Measurements from ENCODE around the gene IDE.
"Not testable (repeated sequence)": the region's sequence is repeated elsewhere in the genome, so short reads cannot be mapped to it uniquely, and the experiment has no call there.

The IDE gene

DNA sequence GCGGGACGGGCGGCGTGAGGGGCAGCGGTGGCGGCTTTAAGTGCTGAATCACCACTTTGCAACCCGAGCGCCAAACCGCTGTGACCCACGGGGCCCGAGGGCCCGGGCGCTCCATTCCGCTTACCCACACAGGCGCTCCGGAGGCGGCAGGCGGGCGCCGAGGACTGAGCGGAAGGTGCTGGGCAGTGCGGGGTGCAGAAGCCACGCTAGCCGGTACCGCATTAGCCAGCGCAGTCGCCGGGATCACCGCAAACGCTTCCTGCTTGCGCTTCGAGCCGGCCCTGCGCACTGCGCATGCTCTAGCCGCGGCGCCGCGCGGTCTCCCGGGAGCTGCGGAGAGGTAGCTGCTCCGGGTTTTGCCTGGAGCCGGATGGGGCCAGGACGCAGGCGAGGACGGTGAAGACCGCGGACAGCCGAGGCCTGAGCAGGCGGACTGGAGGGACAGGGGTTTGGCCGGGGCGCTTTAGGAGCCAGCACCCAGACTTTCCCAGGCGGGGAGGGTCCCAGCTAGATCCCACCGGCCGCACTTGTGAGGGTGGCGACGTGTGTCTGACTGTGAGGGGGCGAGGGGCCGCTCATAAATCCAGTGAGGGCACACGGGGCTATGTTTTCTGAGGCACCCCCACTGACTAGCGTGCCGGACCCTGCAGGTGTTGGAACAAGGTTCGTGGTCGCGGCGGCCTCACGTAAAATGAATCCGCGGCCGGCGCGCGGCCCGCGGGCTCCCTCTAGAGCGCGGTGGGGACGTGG, at the start of gene IDE:
IDE (minus strand) TSS at position 296 of the 750 bp plus-strand sequence; CDS start at position 222, 74 bp downstream.
- peak; percentile 70 to 75 (median 70) for DNase-seq (ENCODE audit: low read depth in 2 of 3, low spot score in 2 of 3)

GRCh38 chr10:92619368-92619767, 45.5 kb upstream of the IDE start:
- DNase-seq (ENCODE audit: low read depth in 2 of 3, low spot score in 2 of 3): no peak

GRCh38 chr10:92615515-92615914, 41.6 kb upstream of the IDE start:
- DNase-seq (ENCODE audit: low read depth in 2 of 3, low spot score in 2 of 3): no peak

- DNase-seq (ENCODE audit: low read depth in 2 of 3, low spot score in 2 of 3): no peak
These were observed 30.9 kb upstream of the IDE start for GRCh38 chr10:92604841-92605240.

- DNase-seq (ENCODE audit: low read depth in 2 of 3, low spot score in 2 of 3): no peak
These were observed 24.4 kb upstream of the IDE start for GRCh38 chr10:92598321-92598720.

GRCh38 chr10:92595505-92595904, 21.6 kb upstream of the IDE start:
- no peak for DNase-seq (ENCODE audit: low read depth in 2 of 3, low spot score in 2 of 3)

DNA sequence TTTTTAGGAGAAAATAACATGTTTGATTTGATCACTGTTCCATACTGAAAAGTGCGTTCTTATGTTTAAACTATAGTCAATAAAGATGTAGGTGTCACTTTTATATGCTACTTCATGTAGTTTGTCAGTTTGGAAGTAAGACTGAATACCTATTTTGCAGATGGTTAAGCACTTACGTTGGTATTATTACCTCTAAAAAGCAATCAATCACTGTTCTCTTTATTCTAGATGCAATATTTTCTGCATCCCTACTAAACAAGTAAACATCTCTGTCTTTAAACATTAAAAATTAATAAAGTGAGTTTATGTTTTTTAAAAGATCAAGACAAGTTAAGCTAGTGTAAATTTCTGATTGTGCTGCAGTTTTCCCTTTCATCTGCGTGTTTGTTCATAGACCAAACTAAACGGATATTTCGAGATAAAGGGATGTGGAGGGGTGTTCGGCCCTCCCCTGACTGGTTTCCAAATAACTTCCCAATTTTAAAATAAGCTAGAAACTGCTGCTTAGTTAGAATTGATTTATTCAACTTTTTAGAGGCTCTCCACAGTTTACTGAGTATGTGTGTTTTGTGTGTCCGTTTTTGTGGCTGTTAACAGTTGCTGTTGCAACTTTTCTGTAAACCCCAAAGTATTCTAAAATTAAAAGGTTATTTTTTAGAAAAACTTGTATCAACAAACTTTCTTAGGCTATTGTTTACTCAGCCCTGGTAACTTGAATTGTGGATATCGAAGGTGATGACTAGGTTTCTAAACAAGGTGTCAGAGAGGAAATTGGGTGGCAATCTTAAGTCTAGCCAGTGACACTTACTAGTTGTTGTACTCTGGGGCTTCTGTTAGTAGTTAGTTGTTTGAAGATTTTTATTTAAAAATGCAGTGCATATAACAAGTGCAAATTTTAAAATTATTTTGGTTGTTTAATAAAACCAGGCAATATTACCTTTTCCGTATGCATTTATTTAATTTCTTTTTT, 20.0 kb upstream of the IDE start:
- DNase-seq (ENCODE audit: low read depth in 2 of 3, low spot score in 2 of 3): no peak

DNA sequence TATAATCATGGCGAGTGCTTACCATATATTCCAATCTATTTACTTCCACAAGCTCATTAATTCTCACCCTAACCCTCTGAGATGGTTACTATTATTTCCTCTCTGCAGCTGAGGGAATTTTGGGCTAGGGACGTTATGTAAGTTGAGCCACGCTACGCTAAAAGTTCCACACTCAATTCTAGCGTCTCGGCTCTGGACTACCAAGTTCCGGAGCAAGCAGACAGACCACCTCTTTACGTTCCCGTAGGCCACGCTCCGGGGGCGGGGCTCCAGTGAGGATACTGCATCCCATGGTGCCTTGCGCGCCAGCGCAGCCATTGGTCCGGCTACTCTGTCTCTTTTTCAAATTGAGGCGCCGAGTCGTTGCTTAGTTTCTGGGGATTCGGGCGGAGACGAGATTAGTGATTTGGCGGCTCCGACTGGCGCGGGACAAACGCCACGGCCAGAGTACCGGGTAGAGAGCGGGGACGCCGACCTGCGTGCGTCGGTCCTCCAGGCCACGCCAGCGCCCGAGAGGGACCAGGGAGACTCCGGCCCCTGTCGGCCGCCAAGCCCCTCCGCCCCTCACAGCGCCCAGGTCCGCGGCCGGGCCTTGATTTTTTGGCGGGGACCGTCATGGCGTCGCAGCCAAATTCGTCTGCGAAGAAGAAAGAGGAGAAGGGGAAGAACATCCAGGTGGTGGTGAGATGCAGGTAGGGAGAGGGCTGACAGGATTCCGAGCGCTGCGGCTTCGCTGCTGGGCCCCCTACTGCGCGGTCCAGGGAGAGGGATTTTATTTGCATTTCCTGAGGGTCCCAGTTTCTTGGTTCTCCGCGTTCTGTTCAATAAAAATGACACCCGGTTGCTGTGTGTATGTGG, 19.1 kb upstream of the IDE start, which contains the start of gene KIF11:
KIF11 (plus strand) TSS at position 370 of the 858 bp plus-strand sequence; CDS start at position 616, 246 bp downstream.
- DNase-seq (ENCODE audit: low read depth in 2 of 3, low spot score in 2 of 3): peak; percentile 73 to 92 (median 89)

- peak; percentile 63 to 81 (median 74) for DNase-seq (ENCODE audit: low read depth in 2 of 3, low spot score in 2 of 3)
These were observed 17.7 kb upstream of the IDE start for GRCh38 chr10:92591550-92592022.

DNA sequence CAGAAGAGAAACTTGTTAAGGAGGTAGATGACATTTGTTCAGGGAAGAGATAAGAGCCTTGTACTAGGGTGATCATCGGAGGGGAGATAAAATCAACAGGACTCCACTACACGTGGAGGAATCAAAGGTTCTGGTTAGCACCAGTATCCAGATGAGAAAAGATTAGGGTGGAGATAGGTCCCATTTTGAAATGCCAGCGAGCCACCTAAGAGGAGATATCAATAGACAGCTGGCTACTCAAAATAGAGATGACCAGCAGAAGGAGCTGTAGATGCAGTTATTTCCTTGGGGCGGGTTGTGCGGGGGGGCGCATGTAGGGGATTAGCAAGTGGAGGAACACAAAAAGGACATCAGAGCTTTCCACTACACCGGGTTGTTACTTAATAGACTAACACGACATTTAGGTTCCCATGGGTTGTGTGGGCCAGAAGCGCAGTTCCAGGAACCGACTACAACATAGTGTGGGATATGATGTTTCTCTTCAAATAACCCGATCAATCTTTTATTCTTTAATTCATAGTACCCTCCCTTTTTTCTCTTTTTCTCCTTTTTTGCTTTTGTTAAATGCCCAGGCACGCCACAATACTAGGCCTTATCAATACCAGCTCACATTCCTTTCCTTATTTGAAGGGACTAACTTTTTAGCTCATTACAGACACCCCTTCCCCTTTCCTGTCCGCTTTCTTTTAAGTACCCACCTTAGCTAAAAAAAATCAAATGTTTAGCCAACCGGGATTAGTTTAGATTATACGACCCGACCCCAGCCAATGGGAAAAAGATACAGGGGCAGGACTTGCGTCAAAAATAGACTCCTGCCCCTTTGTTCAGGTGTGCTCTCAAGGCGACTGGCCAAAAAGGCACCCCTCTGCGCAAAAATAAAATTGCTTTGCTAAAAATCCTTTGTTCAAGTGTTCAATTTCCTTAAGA, 17.0 kb upstream of the IDE start:
- DNase-seq (ENCODE audit: low read depth in 2 of 3, low spot score in 2 of 3): no peak

DNA sequence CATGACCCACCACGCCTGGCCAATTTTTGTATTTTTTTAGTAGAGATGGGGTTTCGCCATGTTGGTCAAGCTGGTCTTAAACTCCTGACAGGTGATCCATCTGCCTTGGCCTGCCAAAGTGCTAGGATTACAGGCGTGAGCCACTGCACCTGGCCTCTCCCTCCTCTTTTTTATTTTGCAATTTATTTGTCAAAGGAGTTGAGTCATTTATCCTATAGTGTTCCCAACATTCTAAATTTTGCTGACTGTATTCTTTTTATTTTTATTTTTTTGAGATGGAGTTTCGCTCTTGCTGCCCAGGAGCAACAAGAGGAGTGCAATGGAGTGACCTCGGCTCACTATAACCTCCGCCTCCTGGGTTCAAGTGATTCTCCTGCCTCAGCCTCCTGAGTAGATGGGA, 8.5 kb upstream of the IDE start:
- DNase-seq (ENCODE audit: low read depth in 2 of 3, low spot score in 2 of 3): not testable (repeated sequence)

GRCh38 chr10:92575961-92576360, 2.1 kb upstream of the IDE start:
- no peak for DNase-seq (ENCODE audit: low read depth in 2 of 3, low spot score in 2 of 3)

- no peak for DNase-seq (ENCODE audit: low read depth in 2 of 3, low spot score in 2 of 3)
These were observed 812 bp upstream of the IDE start for GRCh38 chr10:92574548-92575261.

- peak in 1 of 3 experiments; percentile 27 for DNase-seq (ENCODE audit: low read depth in 2 of 3, low spot score in 2 of 3)
These were observed 649 bp downstream of the IDE start for GRCh38 chr10:92573091-92573797.

GRCh38 chr10:92572362-92573090, 1.4 kb downstream of the IDE start:
- no peak for DNase-seq (ENCODE audit: low read depth in 2 of 3, low spot score in 2 of 3)

DNA sequence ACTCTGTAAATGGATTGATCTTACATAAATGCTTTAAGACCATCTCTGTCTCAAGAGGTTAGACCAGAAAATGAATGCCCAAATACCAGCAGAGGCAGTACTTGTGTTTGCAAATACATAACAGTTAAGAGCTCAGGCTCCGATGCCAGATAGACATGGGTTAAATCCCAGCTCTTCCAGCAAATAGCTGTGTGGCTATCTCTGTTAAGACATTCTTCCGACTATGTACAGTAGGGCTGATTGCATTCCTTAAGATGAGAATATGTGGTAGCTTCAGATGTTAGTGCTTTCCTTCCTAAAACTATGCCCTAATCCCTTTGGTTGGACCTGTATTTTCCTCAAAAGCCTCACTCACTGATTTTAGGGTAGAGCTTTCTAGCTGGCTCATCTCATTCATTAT, 2.2 kb downstream of the IDE start:
- DNase-seq (ENCODE audit: low read depth in 2 of 3, low spot score in 2 of 3): no peak

- not testable (repeated sequence) for DNase-seq (ENCODE audit: low read depth in 2 of 3, low spot score in 2 of 3)
These were observed 4.2 kb downstream of the IDE start for GRCh38 chr10:92569663-92570062.

- no peak for DNase-seq (ENCODE audit: low read depth in 2 of 3, low spot score in 2 of 3)
These were observed 4.8 kb downstream of the IDE start for GRCh38 chr10:92569071-92569470.
